Neural progenitor cell (in vitro differentiated cells): Measurements from ENCODE around the gene CFAP61. TPM values are rescaled to one million over a fixed set of nuclear protein-coding genes. Genes with fewer than 3 reads are reported as not detected.
"Not testable (repeated sequence)": the region's sequence is repeated elsewhere in the genome, so short reads cannot be mapped to it uniquely, and the experiment has no call there.

Experiments used
- DNase-seq: peaks from one replicate; pipeline ENCODE4 v3.0.0-alpha.2; 2016; ENCODE audit warnings: low spot score
- H2AFZ ChIP-seq: fragments of 200-600 bp; sonication (generic); replicated peaks from 2 replicates; pipeline ENCODE4 v1.6.1; 2016; ENCODE audit warnings: antibody characterized with exemption
- H3F3A ChIP-seq: fragments of 200-600 bp; sonication (generic); 2 replicates; pipeline ENCODE4 v1.6.1; 2016; ENCODE audit warnings: antibody characterized with exemption, low read depth
- H3K27ac ChIP-seq: fragments of 200-600 bp; sonication (generic); 2 replicates; pipeline ENCODE4 v1.5.1; 2016; ENCODE audit warnings: mild to moderate bottlenecking
- H3K27me3 ChIP-seq: fragments of 200-600 bp; sonication (generic); 2 replicates; pipeline ENCODE4 v1.6.1; 2016; ENCODE audit warnings: mild to moderate bottlenecking, moderate library complexity
- H3K36me3 ChIP-seq: fragments of 200-600 bp; sonication (generic); 2 replicates; pipeline ENCODE4 v1.5.1; 2016
- H3K4me1 ChIP-seq: fragments of 200-600 bp; sonication (generic); 2 replicates; pipeline ENCODE4 v1.6.1; 2016; ENCODE audit warnings: mixed run types
- H3K4me2 ChIP-seq: fragments of 200-600 bp; sonication (generic); 2 replicates; pipeline ENCODE4 v1.6.1; 2016
- H3K4me3 ChIP-seq: fragments of 200-600 bp; sonication (generic); 2 replicates; pipeline ENCODE4 v1.5.1; 2016
- H3K79me2 ChIP-seq: fragments of 200-600 bp; sonication (generic); 2 replicates; pipeline ENCODE4 v1.6.1; 2016; ENCODE audit warnings: low read depth
- H3K9ac ChIP-seq: fragments of 200-600 bp; sonication (generic); 2 replicates; pipeline ENCODE4 v1.6.1; 2016
- H3K9me3 ChIP-seq: fragments of 200-600 bp; sonication (generic); 2 replicates; pipeline ENCODE4 v1.5.1; 2016; ENCODE audit warnings: low read depth
- H4K20me1 ChIP-seq: fragments of 200-600 bp; sonication (generic); 2 replicates; pipeline ENCODE4 v1.6.1; 2016; ENCODE audit warnings: low read depth
- H3K27ac Mint-ChIP-seq: 3 replicates; pipeline ENCODE4 v1.8.0; 2021; ENCODE audit warnings: mixed read lengths
- H3K27me3 Mint-ChIP-seq: 2 replicates; pipeline ENCODE4 v1.8.0; 2022; ENCODE audit warnings: low read depth, mild to moderate bottlenecking, inconsistent platforms, moderate library complexity, mixed read lengths; ENCODE audit not compliant: insufficient read depth
- H3K36me3 Mint-ChIP-seq: 3 replicates; pipeline ENCODE4 v1.8.0; 2021; ENCODE audit warnings: mixed read lengths
- H3K4me1 Mint-ChIP-seq: 3 replicates; pipeline ENCODE4 v1.8.0; 2021; ENCODE audit warnings: mixed read lengths
- H3K4me3 Mint-ChIP-seq: 3 replicates; pipeline ENCODE4 v1.8.0; 2021; ENCODE audit warnings: mild to moderate bottlenecking, moderate library complexity, mixed read lengths
- H3K9me3 Mint-ChIP-seq: 3 replicates; pipeline ENCODE4 v1.8.0; 2020; ENCODE audit warnings: mixed read lengths
- CTCF ChIP-seq: fragments of 200-600 bp; sonication (generic); IDR thresholded peaks from 2 replicates; pipeline ENCODE4 v1.5.1; 2017; ENCODE audit warnings: antibody characterized with exemption, mild to moderate bottlenecking
- EZH2 ChIP-seq: fragments of 200-600 bp; sonication (generic); IDR thresholded peaks from 2 replicates; pipeline ENCODE4 v1.6.1; 2017; ENCODE audit warnings: antibody characterized with exemption, mild to moderate bottlenecking, moderate library complexity
- EZH2phosphoT487 ChIP-seq: fragments of 200-600 bp; sonication (generic); IDR thresholded peaks from 2 replicates; pipeline ENCODE4 v1.6.1; 2017; ENCODE audit warnings: antibody characterized with exemption
- total RNA-seq: library from RNA; depleted of rRNA; stranded (reverse); fragments of >200 nt; gene quantifications from 2 replicates; pipeline ENCODE4 v1.2.3, GENCODE V29; 2015; ENCODE audit warnings: low replicate concordance

Gene CFAP61
- total RNA-seq, 1 donor from 2014 or later = not detected

- no peaks in the 10 kb centered on the region for H3K36me3 ChIP-seq
- no peaks in the 10 kb centered on the region for H3K27me3 ChIP-seq
- Mint-ChIP-seq H3K27me3 (no peaks in the 10 kb centered on the region), H3K4me3 (no peak overlapping the region), H3K27ac (no peak overlapping the region), H3K4me1 (peaks cover 3% of the 10 kb centered on the region), H3K9me3 (peaks cover 7% of the 10 kb centered on the region), H3K36me3 (no peaks in the 10 kb centered on the region)
- H3F3A ChIP-seq = no peaks in the 10 kb centered on the region
- H4K20me1 ChIP-seq = no peaks in the 10 kb centered on the region
- no peak overlapping the region for H3K9ac ChIP-seq
- no peak overlapping the region for H3K4me3 ChIP-seq
- H2AFZ ChIP-seq = no peak overlapping the region
- H3K79me2 ChIP-seq = no peaks in the 10 kb centered on the region
- no peak overlapping the region for H3K4me2 ChIP-seq
- no peaks in the 10 kb centered on the region for H3K4me1 ChIP-seq
- TF ChIP-seq EZH2 (no peak), EZH2phosphoT487 (no peak), CTCF (no peak)
- no peaks in the 10 kb centered on the region for H3K9me3 ChIP-seq
- no peak for DNase-seq
- no peak overlapping the region for H3K27ac ChIP-seq
Observed at GRCh38 chr20:20343932-20344331, 291.6 kb downstream of the CFAP61 start.

- Mint-ChIP-seq H3K27ac (no peak overlapping the region), H3K4me3 (no peak overlapping the region), H3K4me1 (peaks cover 3% of the 10 kb centered on the region), H3K36me3 (no peaks in the 10 kb centered on the region), H3K9me3 (peaks cover 7% of the 10 kb centered on the region), H3K27me3 (no peaks in the 10 kb centered on the region)
- no peaks in the 10 kb centered on the region for H3K27me3 ChIP-seq
- no peak for DNase-seq
- no peaks in the 10 kb centered on the region for H3K79me2 ChIP-seq
- H3K9me3 ChIP-seq = no peaks in the 10 kb centered on the region
- H3F3A ChIP-seq = no peaks in the 10 kb centered on the region
- no peak overlapping the region for H3K4me3 ChIP-seq
- no peak for TF ChIP-seq EZH2phosphoT487
- TF ChIP-seq CTCF = no peak
- TF ChIP-seq EZH2 = no peak
- no peaks in the 10 kb centered on the region for H3K4me1 ChIP-seq
- H2AFZ ChIP-seq = no peak overlapping the region
- H3K4me2 ChIP-seq = no peak overlapping the region
- H3K36me3 ChIP-seq = no peaks in the 10 kb centered on the region
- H4K20me1 ChIP-seq = no peaks in the 10 kb centered on the region
- no peak overlapping the region for H3K27ac ChIP-seq
- H3K9ac ChIP-seq = no peak overlapping the region
Observed at GRCh38 chr20:20344476-20344875, 292.1 kb downstream of the CFAP61 start.

GRCh38 chr20:20353576-20353975, 301.2 kb downstream of the CFAP61 start:
- no peak for DNase-seq
- Histone ChIP-seq H3K79me2 (no peaks in the 10 kb centered on the region), H3K4me1 (no peaks in the 10 kb centered on the region), H3F3A (no peaks in the 10 kb centered on the region), H3K36me3 (no peaks in the 10 kb centered on the region), H3K4me3 (no peak overlapping the region), H3K27me3 (peaks cover 5% of the 10 kb centered on the region), H3K27ac (no peak overlapping the region), H2AFZ (no peak overlapping the region), H3K9ac (no peak overlapping the region), H3K9me3 (no peaks in the 10 kb centered on the region), H4K20me1 (no peaks in the 10 kb centered on the region), H3K4me2 (no peak overlapping the region)
- peaks cover 2% of the 10 kb centered on the region for H3K36me3 Mint-ChIP-seq
- no peak for TF ChIP-seq EZH2phosphoT487
- TF ChIP-seq EZH2 = no peak
- TF ChIP-seq CTCF = no peak
- peaks cover 1% of the 10 kb centered on the region for H3K4me1 Mint-ChIP-seq
- no peak overlapping the region for H3K4me3 Mint-ChIP-seq
- peaks cover 6% of the 10 kb centered on the region for H3K27me3 Mint-ChIP-seq
- H3K9me3 Mint-ChIP-seq = peaks cover 18% of the 10 kb centered on the region
- H3K27ac Mint-ChIP-seq = no peak overlapping the region

- not testable (repeated sequence) for H3K36me3 ChIP-seq, H3K9me3 ChIP-seq, H3F3A ChIP-seq, H3K27ac Mint-ChIP-seq, H4K20me1 ChIP-seq, H3K4me3 Mint-ChIP-seq, H3K9ac ChIP-seq, H3K4me3 ChIP-seq, H3K79me2 ChIP-seq, H3K4me2 ChIP-seq, H3K27me3 Mint-ChIP-seq, H3K4me1 Mint-ChIP-seq, H3K4me1 ChIP-seq, H3K27ac ChIP-seq, H3K36me3 Mint-ChIP-seq, H2AFZ ChIP-seq, DNase-seq
- H3K9me3 Mint-ChIP-seq = peaks cover 18% of the 10 kb centered on the region
- H3K27me3 ChIP-seq = peaks cover 24% of the 10 kb centered on the region
Observed at GRCh38 chr20:20355503-20355902, 303.2 kb downstream of the CFAP61 start.
